GM21576 (cell line): ENCODE measurements around the gene BSPRY.
A peak's percentile ranks its signal among the peaks of the same experiment; 100 is the strongest.
"Not testable (repeated sequence)": the region's sequence is repeated elsewhere in the genome, so short reads cannot be mapped to it uniquely, and the experiment has no call there.

Experiments used
- ATAC-seq: cut with Tn5 transposase; IDR thresholded peaks from one replicate; pipeline ENCODE4 v1.9.1; 2021; ENCODE audit warnings: mild to moderate bottlenecking, moderate library complexity; ENCODE audit not compliant: unreplicated experiment

The BSPRY gene

DNA sequence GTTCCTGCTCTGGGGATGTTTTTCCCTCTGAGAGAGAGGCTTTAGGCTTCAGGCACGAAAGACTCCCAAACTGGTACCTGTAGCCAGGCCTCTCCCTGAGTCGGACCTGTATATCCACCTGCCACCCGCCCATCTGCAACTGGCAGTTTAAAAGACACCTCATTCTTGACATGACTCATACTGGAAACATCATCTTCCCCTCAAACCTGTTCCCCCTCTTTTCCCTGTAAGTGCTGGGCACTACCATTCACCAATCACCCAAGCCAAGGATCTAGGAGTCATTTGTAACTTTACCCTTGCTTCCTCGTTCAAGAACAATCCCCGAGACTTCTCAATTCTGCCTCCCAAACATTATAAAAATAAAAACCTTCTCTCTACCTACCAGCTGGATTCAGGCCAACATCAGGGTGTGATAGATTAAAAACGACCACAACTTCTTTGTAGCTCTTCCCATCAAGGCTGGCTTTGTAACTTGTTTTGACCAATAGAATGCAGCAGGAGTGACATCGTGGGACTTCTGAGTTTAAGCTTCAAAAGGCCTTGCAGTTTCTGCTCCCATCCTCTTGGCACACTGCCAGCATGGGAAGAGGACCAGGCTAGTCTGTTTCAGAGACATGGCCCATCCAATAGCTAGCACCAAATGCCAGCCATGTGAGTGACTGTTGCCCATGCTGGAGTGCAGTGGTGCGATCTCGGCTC lies 7.5 kb upstream of the BSPRY start:
- ATAC-seq = no peak

DNA sequence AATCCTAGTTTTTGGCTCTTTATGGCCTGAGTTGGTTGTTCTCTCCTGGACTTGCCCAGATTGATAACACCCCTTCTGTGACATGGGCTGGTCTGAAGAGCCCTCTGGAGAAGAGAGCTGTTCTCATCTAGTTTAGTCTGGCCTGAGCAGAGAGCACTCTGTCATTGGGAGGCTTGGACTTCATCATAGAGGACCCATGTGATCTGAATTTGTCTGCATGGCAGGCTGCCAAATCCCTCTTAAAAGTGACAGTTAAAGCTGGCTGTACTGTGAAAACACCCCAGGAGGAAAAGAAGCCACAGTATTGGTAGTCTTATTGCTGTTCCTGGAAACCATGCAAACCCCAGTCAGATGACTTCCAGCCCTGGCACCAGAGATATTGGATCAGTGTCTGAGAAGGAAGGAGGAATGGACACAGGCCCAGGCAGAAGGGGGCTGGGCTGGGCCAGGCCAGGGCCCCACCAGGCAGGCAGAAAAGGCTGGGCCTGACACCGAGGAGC lies 5.6 kb upstream of the BSPRY start:
- no peak for ATAC-seq

DNA sequence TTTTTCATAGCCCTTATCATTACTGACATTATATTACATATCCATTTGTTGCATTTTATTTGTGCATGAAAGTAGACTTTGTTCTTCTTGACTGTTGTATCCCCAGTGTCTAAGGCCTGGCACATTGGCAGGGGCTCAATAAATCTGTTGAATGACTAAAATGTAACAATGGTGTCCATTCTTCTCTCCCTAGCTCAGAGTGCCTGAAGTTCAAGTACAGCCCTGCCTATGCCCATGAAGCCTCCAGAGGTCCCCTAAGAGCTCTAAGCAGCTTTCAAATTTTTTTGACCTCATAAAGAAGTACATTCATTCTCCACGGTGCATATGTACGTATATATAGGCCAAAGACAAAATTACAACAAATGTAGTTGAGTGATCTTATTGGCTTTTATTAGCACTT lies 4.2 kb upstream of the BSPRY start:
- no peak for ATAC-seq

DNA sequence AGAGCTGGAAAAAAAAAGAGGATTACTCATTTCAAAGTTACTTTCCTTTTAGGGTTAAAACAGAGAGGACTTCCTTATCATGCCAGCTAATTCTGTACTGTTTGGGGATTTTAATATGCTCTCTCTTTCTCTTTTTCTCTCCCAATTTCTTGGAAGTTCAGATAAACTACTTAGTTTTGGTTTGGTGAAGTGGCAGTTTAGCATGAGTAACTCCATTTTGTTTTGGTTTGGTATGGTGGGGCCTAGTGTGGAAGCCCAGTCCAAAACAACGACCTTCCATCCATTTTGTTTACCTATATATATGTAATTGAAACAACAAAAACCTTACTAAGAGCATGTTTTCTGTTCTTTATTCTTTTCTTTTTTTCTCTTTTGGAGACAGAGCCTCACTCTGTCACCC lies 3.7 kb upstream of the BSPRY start:
- ATAC-seq = no peak

DNA sequence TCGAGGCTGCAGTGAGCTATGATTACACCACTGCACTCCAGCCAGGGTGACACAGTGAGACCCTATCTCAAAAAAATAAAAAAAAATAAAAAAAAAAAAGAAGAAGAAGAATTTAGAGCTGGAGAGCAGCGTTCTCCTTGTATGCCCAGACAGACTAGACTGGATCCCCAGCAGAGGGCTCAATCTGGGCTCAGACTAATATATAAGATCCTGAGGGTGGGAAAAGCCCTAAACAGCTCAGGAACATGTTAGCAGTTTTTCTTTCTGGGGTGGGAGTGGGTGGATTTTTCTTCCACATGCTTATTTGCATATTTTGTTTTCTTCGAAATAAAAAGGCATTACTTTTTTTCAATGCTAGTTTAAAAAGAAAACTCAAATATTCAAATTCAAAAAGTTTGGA lies 904 bp upstream of the BSPRY start:
- no peak for ATAC-seq

DNA sequence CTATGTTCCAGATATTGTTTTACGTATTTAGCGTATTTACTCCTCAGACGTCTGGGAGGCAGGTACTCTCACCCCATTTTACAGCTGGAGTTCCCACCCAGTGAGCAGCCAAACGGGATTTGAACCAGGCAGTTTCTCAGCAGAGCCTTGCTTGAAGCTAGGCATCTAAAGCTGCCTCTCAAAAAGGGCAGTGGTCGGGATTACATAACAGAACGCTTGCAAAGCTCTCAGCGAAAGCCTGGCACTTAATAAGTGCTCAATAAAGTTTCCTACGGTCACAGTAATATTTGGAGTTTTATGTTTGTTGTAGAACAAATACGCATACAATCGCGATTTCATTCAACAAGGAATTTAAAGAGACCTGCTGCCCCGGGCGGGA lies 286 bp upstream of the BSPRY start:
- ATAC-seq = no peak

DNA sequence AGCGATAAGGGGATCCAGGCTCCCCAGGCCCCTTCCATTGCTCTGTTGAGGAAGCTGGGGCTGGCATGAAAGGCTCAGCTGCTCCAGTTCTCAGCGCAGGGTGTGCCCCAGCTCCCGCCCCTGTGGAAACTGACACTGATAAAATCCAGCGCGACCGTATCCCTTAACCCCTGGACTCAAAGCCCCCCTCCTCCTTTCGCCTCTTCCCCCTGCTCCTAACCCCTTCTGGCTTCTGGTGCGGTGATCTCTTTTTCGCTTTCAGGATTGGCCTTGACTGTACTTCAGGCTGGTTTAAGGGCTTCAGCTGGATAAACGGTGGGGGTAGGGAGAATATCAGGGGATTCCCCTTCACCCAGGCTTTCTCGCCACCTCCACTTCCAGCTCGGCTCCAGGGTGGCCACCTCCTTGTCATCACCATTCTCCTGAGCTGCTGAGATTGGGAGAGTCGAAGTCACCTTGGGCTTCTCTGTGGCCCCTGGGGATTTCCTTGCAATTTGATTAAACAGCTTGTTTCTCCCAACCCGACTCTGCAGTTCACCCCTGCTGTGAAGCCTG lies 843 bp downstream of the BSPRY start:
- peak; percentile 32 for ATAC-seq

DNA sequence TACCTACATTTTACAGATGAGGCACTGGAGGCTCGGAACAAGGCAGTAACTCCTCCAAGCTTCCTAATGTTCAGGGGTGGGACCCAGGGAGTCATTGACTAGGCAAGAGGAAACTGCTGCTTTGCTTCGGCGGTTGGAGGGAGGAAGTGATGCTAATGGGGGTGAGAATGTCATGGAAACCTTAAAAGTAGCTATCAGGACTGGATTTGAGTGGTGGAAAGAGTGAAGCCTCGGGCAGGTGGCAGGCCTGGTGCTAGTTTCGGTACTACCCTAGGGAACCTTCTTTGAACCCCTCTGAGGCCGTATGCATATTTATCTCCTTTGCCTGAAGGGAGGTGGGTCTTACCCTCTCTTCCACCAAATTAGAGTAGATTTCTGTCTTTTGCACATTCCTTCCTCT lies 1.6 kb downstream of the BSPRY start:
- ATAC-seq = peak; percentile 38

DNA sequence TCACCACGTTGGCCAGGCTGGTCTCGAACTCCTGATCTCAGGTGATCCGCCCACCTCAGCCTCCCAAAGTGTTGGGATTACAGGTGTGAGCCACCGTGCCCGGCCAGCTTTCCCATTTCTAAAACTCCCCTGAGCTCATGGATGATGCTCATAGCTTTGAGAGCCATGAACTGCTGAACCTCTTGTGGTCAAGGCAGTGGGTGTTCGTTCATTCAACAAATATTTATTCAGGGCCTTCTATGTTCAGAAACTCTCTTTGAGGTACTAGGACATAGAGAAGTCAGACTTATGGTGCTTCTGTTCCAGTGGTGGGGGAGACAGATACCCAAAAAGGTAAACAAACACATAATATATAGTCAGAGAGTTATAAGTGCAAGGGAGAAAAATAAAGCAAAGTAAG lies 2.7 kb downstream of the BSPRY start:
- ATAC-seq = no peak

DNA sequence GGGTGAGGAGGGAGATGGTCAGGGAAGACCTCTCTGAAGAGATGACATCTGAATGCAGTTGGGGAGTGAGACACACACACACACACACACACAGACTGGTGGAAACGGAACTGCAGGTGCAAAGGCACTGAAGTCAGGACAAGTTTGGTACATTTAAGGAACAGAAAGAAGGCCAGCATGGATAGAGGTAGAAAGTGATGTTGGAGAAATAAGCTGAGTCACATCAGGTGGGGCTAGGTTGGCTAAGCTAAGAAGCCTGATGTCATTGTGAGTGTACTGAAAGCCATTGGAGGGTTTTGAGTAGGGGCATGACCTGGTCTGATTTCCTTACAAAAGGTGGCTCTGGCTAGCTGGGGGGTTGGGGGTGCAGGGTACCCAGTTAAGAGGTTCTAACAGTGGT lies 3.1 kb downstream of the BSPRY start:
- ATAC-seq = no peak

DNA sequence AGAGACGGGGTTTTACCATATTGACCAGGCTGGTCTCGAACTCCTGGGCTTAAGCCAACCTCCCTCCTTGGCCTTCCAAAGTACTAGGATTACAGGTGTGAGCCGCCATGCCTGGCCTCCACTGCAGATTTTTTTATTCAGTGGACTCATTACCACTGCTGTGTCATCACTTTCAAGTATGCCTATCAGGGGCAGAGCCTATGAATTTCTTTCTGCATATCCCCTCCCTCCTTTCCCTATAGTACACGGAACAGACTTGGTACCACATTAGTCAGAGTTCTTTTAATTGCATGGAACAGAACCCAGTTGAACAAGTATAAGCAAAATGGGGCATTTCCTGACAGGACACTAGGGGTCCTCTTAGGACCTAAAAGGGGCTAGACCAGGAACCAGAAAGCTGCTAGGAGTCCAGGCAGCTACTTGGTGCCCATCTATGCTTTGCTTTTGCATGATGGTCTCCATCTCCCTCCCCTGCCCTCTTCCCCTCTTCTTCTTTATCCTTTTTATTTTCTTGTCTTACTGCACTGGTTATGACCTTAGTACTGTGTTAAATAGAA lies 5.8 kb downstream of the BSPRY start:
- ATAC-seq = no peak

DNA sequence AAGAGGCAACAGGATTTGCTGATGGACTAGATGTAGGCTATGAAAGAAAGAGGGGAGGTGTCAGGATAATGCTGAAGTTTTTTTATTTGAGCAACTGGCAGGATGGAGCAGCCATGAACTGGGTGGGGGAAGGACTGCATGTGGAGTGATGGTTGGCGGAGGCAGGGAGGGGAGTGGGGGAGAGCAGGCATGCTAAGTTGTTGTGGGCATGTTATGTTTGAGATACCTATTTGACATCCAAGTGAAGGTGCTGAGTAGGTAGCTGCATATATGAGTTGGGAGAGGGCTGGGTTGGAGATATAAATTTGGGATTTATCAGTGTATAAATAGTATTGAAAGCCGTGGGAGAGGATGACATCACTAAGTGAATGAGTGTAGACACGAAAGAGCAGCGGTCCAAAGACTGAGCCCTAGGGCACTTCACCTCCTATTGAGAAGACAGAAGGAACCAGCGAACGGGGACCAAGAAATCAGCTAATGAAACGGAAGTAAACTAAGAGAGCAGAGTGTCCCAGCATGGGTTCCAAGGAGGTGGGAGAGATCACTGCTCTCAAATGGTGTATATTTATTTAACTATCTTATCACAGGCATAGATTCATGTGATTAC lies 7.4 kb downstream of the BSPRY start:
- ATAC-seq = no peak

DNA sequence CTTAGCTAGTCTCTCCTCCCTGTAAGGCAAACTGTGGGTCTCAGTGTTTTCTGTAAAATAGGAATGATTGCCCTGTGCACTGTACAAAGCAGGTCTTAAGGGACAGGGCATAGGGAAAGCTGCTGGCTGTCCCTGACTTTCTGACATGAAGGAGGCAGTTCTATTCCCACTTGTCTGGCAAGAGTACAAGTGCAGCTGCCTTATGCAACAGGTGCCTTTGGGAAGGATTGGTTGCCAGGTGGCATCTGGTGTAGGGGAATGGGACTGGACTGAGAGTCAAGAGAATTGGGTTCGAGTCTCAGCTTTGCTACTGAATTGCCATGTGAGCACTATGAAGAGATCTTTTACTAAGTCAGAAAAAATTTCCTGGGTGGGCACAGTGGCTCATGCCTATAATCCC lies 10.0 kb downstream of the BSPRY start:
- no peak for ATAC-seq

DNA sequence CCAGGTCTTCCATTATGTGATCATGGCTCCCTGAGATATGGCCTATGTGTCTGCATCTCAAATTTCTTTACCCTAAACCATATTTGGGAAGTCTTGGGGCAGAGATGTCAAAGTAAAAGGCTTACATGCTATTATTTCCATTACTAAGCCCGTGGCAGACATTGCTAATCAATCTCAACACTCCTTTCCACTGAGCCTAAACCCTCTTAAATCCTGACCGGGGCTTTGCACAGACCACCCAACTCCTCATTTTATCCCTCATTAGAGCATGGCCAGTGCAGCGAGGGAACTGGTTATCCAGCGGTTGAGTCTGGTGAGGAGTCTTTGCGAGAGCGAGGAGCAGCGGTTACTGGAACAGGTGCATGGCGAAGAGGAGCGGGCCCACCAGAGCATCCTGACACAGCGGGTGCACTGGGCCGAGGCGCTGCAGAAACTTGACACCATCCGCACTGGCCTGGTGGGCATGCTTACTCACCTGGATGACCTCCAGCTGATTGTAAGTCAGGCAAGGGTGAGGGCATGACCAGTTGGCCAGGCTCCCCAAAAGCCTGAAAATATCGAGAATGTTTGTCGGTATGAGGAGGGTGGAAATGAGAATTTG lies 11.0 kb downstream of the BSPRY start:
- no peak for ATAC-seq

DNA sequence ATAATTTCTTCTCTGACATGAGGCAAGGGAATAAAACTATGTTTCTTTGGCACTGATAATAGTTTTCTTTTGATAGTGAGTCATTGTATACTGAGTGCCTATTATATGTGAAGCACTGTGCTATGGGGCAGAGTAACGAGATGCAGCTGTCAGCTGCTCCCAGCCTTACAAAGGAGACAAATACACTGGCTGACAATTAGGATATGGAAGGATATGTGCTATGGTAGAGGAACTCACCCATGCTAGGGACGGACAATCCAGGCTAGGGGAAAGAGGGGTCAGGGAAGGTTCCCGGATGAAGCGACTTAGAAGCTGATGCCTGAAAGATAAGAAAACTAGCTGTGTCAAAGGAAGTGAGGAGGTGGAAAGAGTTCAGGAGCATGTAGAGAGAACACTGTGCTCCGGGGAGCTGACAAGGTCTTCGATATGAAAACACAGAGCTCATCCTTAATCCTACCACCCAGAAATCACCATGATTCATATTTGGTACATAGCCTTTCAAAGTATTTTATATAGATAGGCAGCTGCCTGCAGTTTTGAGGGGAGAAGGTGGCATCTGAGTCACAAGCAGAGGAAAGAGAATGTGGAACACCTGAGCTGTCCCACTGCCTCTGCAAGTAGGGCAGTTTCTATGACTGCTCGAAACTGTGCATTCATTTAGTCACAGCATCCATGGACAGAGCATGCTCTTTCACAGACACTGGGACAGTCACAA lies 12.1 kb downstream of the BSPRY start:
- no peak for ATAC-seq

DNA sequence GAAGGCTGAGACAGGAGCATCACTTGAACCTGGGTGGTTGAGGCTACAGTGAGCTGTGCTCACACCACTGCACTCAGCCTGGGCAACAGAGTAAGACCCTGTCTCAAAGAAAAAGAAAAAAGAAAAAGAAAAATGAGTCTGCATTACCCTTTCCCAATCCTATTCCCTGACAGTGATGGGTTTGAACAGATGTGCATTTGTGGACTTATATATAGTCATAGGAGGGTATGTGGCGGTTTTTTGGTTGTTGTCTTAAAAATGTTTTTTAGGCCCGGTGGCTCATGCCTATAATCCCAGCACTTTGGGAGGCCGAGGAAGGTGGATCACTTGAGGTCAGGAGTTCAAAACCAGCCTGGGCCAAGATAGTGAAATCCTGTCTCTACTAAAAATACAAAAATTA lies 14.0 kb downstream of the BSPRY start:
- no peak for ATAC-seq

DNA sequence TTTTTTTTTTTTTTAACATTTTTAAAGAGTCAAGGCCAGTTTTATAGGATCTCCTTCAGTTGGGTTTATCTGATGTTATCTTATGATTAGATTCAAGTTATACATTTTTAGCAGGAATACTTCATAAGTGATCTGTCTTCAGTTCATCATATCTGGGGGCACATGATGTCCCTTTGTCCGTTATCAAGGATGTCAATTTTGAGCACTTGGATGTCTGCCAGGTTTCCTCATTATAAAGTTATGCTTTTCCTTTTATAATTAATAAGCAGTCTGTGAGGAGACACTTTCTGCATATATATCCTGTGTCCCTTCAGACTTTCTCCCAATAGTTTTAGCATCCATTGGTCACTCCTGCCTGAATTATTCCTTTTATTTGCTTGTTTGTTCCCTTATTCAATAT lies 15.6 kb downstream of the BSPRY start:
- no peak for ATAC-seq

DNA sequence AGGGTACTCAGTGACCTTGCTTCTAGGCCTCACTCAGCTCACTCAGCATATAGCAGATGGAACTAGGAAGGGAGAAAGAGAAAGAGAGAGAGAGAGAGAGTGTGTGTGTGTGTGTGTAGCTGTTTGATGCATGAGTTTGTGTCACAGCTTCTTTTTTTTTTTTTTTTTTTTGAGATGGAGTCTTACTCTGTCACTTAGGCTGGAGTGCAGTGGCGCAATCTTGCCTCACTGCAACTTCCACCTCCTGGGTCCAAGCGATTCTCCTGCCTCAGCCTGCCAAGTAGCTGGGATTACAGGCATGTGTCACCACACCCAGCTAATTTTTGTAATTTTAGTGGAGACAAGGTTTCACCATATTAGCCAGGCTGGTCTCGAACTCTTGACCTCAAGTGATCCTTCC lies 16.3 kb downstream of the BSPRY start:
- ATAC-seq = not testable (repeated sequence)

DNA sequence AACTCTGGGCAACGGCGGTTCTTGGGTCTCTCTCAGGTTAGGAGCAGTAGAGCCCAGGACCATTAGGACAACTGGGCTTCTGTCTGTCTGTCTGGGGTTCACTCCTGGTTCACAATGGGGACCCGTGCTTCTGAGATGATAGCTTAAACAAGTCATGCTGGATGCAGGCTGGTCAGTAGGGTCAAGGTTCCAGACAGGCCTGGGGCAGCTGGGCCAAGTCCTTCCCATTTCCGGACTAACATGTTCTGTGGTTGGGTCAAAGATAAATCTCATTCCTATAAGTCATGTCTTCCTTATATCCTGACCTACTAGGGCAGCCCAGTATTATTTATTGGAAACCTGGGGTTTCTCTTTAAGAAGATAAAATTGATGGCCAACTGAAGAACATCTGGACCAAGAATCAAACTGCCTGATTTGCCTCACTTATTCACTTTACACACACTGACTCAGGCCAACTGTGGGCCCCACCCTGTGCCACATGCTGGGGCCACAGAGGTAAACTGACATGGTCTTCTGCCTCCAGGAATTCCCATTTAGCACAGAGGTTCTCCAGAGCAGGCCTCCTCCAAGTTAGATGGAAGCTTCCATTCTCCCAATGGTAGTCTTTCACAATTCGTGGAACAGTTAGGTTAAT lies 19.1 kb downstream of the BSPRY start:
- no peak for ATAC-seq

DNA sequence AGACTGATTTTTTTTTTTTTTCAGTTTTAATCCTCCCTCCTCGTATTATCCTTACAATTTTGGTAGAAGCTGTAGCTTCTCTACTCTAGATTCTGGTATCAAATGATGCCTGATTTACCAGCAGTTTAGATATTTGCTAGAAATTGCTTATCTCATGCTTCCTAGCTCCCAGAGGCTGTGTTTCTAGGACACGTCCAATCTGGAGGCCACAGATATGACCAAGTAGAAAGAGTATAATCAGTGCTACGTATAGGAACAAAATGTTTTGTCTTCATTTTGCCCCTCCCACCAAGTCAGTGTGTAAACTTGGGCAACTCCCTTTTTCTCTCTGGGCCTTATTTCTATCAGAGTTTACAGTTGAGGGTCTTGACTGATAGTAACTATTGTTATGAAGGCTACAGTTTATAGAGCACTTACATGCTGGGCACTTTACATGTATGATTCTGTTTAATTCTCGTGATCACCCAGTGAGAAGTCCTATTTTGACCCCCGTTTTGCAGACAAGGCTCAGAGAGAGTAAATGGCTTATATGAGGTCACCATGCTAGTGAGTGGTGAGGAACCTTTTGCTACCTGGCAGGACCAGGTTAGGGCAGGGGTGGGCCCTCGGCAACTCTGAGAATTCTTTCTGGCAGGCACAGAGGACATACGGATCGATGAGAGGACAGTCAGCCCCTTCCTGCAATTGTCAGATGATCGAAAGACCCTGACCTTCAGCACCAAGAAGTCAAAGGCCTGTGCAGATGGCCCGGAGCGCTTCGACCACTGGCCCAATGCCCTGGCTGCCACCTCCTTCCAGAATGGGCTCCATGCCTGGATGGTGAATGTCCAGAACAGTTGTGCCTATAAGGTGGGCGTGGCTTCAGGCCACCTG lies 19.9 kb downstream of the BSPRY start:
- ATAC-seq = no peak
